ENCODE measurements around the gene RARG.

RARG gene

GRCh38 chr12:53161119-53161911, 70.7 kb downstream of the RARG start:
- DNase-seq: no peak

GRCh38 chr12:53160673-53161072, 71.3 kb downstream of the RARG start:
- no peak for DNase-seq

Measured in EL (cell line).